B cell (primary cell): Measurements from ENCODE around the gene PRKCZ. TPM values are rescaled to one million over a fixed set of nuclear protein-coding genes. Genes with fewer than 3 reads are reported as not detected.

ENCODE experiments used
- ATAC-seq: fragments of 200-7000 bp; cut with Tn5 transposase; one replicate; pipeline ENCODE4 v1.10.0; 2021; ENCODE audit warnings: low read depth, mild to moderate bottlenecking, moderate number of reproducible peaks, moderate library complexity
- CTCF ChIA-PET: fragments of 350-600 bp; sonication (Branson Sonifier 250); formaldehyde crosslinking; loops from one replicate; lab custom pipeline; 2021; ENCODE audit warnings: antibody characterized with exemption, inconsistent platforms; lab: Charles Lee
- POLR2A ChIA-PET: fragments of 350-600 bp; sonication (Branson Sonifier 250); formaldehyde crosslinking; loops from one replicate; lab custom pipeline; 2021; ENCODE audit warnings: antibody characterized with exemption; lab: Charles Lee
- DNase-seq: peaks from one replicate; pipeline ENCODE4 v3.0.0; 2013
- H2AFZ ChIP-seq: 2 replicates; pipeline ENCODE4 v1.6.1; 2012; ENCODE audit warnings: mild to moderate bottlenecking, low read depth, low read length; ENCODE audit not compliant: insufficient read depth, poor library complexity, severe bottlenecking
- H3K27ac ChIP-seq, 2 donors: 1 replicate in 1 of 2; 2 replicates in 1 of 2; pipeline ENCODE4 v1.5.1; 2012 to 2013; ENCODE audit warnings: low read length in 2 of 2, mild to moderate bottlenecking in 2 of 2, moderate library complexity in 1 of 2
- H3K27me3 ChIP-seq, 4 experiments: fragments of 200-600 bp in 1 of 4; sonication (generic) in 1 of 4; replicated peaks in 1 of 4; 1 replicate in 2 of 4; 2 replicates in 2 of 4; pipeline versions ENCODE4 v1.6.1 to v1.7.0; 2013 to 2016; ENCODE audit warnings: low read length in 3 of 4, mild to moderate bottlenecking in 2 of 4, mixed read lengths in 1 of 4, moderate library complexity in 1 of 4; ENCODE audit not compliant: insufficient read depth in 4 of 4, control insufficient read depth in 3 of 4; ENCODE audit errors: control extremely low read depth in 1 of 4
- H3K36me3 ChIP-seq, 2 experiments: replicated peaks in 1 of 2; 1 replicate in 1 of 2; 2 replicates in 1 of 2; pipeline versions ENCODE4 v1.6.1 to v1.7.1; 2013; ENCODE audit warnings: low read length in 1 of 2; ENCODE audit not compliant: insufficient read depth in 2 of 2, control insufficient read depth in 1 of 2; ENCODE audit errors: control extremely low read depth in 1 of 2, extremely low read depth in 1 of 2
- H3K4me1 ChIP-seq, 2 donors: fragments of 200-600 bp in 1 of 2; sonication (generic) in 1 of 2; 1 replicate in 1 of 2; 2 replicates in 1 of 2; pipeline versions ENCODE4 v1.5.1 to v1.6.1; 2013 to 2017; ENCODE audit warnings: low read length in 2 of 2; ENCODE audit not compliant: control insufficient read depth in 2 of 2, insufficient read depth in 2 of 2
- H3K4me2 ChIP-seq: replicated peaks from 2 replicates; pipeline ENCODE3; 2012; ENCODE audit warnings: mild to moderate bottlenecking, low read depth, low read length; ENCODE audit not compliant: poor library complexity, severe bottlenecking
- H3K4me3 ChIP-seq, 5 experiments: fragments of 200-600 bp in 1 of 5; sonication (generic) in 1 of 5; 1 replicate in 3 of 5; 2 replicates in 2 of 5; pipeline versions ENCODE4 v1.5.1 to v1.7.0; 2011 to 2016; ENCODE audit warnings: low read length in 4 of 5, mild to moderate bottlenecking in 4 of 5, low read depth in 2 of 5, control low read depth in 1 of 5, moderate library complexity in 1 of 5; ENCODE audit not compliant: insufficient read depth in 1 of 5; ENCODE audit errors: control extremely low read depth in 1 of 5, extremely low read depth in 1 of 5
- H3K79me2 ChIP-seq: fragments of 200-600 bp; sonication (generic); one replicate; pipeline ENCODE4 v1.6.0; 2016; ENCODE audit warnings: low read length; ENCODE audit not compliant: control insufficient read depth, insufficient read depth
- H3K9ac ChIP-seq: fragments of 200-600 bp; sonication (generic); 2 replicates; pipeline ENCODE4 v1.6.1; 2017; ENCODE audit warnings: mild to moderate bottlenecking, low read length, moderate library complexity
- H3K9me3 ChIP-seq, 3 donors: one replicate each; pipeline versions ENCODE4 v1.6.1 to v1.7.1; 2013; ENCODE audit warnings: low read length in 2 of 3; ENCODE audit not compliant: control insufficient read depth in 2 of 3, insufficient read depth in 1 of 3; ENCODE audit errors: control extremely low read depth in 1 of 3
- H4K20me1 ChIP-seq: 2 replicates; pipeline ENCODE4 v1.6.0; 2012; ENCODE audit warnings: mild to moderate bottlenecking, low read length; ENCODE audit not compliant: insufficient read depth, control insufficient read depth, poor library complexity, severe bottlenecking
- H3K27ac Mint-ChIP-seq: one replicate; pipeline ENCODE4 v1.8.0; 2021; ENCODE audit warnings: mixed read lengths
- H3K27me3 Mint-ChIP-seq: one replicate; pipeline ENCODE4 v1.8.0; 2021; ENCODE audit warnings: mixed read lengths
- H3K4me1 Mint-ChIP-seq: one replicate; pipeline ENCODE4 v1.8.0; 2021; ENCODE audit warnings: mixed read lengths
- H3K4me3 Mint-ChIP-seq: one replicate; pipeline ENCODE4 v1.8.0; 2021; ENCODE audit warnings: mixed read lengths
- H3K9me3 Mint-ChIP-seq: one replicate; pipeline ENCODE4 v1.8.0; 2022; ENCODE audit warnings: mixed read lengths; ENCODE audit not compliant: insufficient read depth
- EZH2 ChIP-seq: IDR thresholded peaks from 2 replicates; pipeline ENCODE4 v1.6.1; 2012; ENCODE audit warnings: borderline replicate concordance, low read depth, mild to moderate bottlenecking, moderate library complexity, low read length; ENCODE audit not compliant: insufficient read depth, poor library complexity, severe bottlenecking
- WGBS: methylation state at CpG from one replicate; pipeline ENCODE4 v1.1.5; 2013; ENCODE audit warnings: missing lambda C conversion rate; ENCODE audit not compliant: insufficient coverage; 5-methylcytosine and 5-hydroxymethylcytosine counted together
- intact Hi-C: fragments of 100-400 bp; cut with micrococcal nuclease; formaldehyde crosslinking; loops from one replicate; pipeline ENCODE4 v1.10.0; 2022
- polyA plus RNA-seq: library from polyadenylated mRNA; depleted of rRNA; stranded (reverse); fragments of >200 nt; gene quantifications from 2 replicates; pipeline ENCODE4 v1.2.3, GENCODE V29; 2012
- total RNA-seq, 2 donors: library from RNA; stranded (reverse); fragments of 120-200 nt in 1 of 2; gene quantifications; 1 replicate in 1 of 2; 2 replicates in 1 of 2; pipeline versions ENCODE4 v1.2.3 to v1.2.4, GENCODE V29; 2013 to 2022
- TF ChIP-seq, protein P1 (sequence below): fragments of 200-600 bp; IDR thresholded peaks from one replicate; pipeline ENCODE4 v1.8.0; 2022; ENCODE audit warnings: antibody characterized with exemption, mild to moderate bottlenecking

The PRKCZ gene
- total and polyA plus RNA-seq, 2 donors (not counting 1 experiment from before 2014, with no cell fraction given): 17.9 to 53.2 TPM

DNA sequence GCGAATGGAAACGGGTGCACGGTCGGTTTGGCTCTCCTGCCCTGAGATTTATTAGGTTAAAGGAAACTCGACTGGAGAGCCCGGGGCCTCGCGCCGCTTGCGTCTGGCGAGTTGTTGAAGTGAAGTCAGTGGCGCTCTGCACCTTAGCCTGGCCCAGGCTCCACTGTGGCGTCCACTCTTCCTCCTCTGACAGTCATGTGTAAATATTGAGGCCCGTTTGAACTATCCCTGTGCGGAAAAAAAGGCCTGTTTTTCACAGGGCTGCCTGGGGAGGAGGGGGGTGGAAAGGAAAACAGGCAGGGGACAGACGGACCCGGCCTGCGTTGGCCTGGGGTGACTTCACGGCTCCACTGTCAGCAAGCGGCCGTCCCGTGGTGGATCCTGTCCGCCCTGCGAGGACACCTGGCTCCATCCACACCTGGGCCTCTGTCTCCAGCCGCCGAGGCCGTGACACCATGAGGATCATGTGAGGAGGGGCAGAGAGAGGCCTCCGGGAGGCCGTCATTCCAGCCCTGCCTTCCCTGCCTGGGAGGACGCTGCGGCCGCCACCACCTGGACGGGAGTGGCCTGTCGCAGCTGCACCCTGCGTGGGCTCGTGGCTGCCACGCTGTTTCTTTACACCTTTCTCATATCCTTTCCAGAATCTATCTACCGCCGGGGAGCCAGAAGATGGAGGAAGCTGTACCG lies 84.6 kb downstream of the PRKCZ start:
- Histone ChIP-seq H4K20me1 (peaks cover 14% of the 10 kb centered on the region), H3K4me1 (peaks cover 10 to 20% of the 10 kb centered on the region in 2 donors), H3K9ac (no peak overlapping the region), H2AFZ (no peak overlapping the region), H3K27me3 (no peaks in the 10 kb centered on the region), H3K4me3 (no peak overlapping the region), H3K9me3 (no peaks in the 10 kb centered on the region), H3K27ac (no peak overlapping the region), H3K4me2 (no peak overlapping the region), H3K36me3 (no peaks in the 10 kb centered on the region), H3K79me2 (peaks cover 3% of the 10 kb centered on the region)
- no peak overlapping the region for H3K27ac Mint-ChIP-seq
- intact Hi-C loops: loop anchor here (5.0 kb wide), 3 partner anchors 73 to 248 kb away; partner anchors contain the start of genes CALML6 and TMEM52
- TF ChIP-seq, protein P1, sequence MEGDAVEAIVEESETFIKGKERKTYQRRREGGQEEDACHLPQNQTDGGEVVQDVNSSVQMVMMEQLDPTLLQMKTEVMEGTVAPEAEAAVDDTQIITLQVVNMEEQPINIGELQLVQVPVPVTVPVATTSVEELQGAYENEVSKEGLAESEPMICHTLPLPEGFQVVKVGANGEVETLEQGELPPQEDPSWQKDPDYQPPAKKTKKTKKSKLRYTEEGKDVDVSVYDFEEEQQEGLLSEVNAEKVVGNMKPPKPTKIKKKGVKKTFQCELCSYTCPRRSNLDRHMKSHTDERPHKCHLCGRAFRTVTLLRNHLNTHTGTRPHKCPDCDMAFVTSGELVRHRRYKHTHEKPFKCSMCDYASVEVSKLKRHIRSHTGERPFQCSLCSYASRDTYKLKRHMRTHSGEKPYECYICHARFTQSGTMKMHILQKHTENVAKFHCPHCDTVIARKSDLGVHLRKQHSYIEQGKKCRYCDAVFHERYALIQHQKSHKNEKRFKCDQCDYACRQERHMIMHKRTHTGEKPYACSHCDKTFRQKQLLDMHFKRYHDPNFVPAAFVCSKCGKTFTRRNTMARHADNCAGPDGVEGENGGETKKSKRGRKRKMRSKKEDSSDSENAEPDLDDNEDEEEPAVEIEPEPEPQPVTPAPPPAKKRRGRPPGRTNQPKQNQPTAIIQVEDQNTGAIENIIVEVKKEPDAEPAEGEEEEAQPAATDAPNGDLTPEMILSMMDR: no peak
- TF ChIP-seq EZH2: no peak
- POLR2A ChIA-PET: no interaction called here
- DNase-seq: no peak
- peaks cover 27% of the 10 kb centered on the region for H3K4me1 Mint-ChIP-seq
- no peaks in the 10 kb centered on the region for H3K9me3 Mint-ChIP-seq
- no peak overlapping the region for H3K4me3 Mint-ChIP-seq
- WGBS: 91% methylated on average over 36 of the region's 40 CpGs
- no peak for ATAC-seq
- CTCF ChIA-PET: no interaction called here
- no peaks in the 10 kb centered on the region for H3K27me3 Mint-ChIP-seq

DNA sequence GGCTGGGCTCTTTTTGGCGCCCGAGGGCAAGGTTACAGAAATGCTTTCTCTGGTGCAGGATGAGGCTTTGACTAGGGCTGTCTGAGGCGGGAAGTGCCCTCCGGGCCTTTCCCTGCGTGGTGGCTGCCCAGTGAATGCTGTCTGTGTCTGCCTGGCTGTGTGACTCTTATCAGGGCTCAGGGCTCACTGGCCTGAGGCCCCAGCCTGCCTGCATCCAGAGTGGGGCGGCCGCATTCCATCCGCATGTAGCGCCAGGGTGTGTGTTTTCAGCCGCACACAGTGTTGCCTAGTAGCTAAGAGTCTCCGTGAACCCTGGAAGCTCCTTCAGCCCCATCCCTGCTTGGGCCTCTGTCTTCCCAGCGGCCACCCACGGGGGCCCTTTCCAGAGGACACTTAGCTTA lies 85.2 kb downstream of the PRKCZ start:
- Histone ChIP-seq H3K79me2 (peaks cover 3% of the 10 kb centered on the region), H2AFZ (no peak overlapping the region), H3K36me3 (no peaks in the 10 kb centered on the region), H3K4me1 (peaks cover 10 to 23% of the 10 kb centered on the region in 2 donors), H4K20me1 (peaks cover 19% of the 10 kb centered on the region), H3K9ac (no peak overlapping the region), H3K27me3 (no peaks in the 10 kb centered on the region), H3K27ac (no peak overlapping the region), H3K9me3 (no peaks in the 10 kb centered on the region), H3K4me2 (no peak overlapping the region), H3K4me3 (no peak overlapping the region)
- H3K4me3 Mint-ChIP-seq: peak overlapping the region; percentile 41
- peaks cover 29% of the 10 kb centered on the region for H3K4me1 Mint-ChIP-seq
- 89% methylated on average over 13 of the region's 13 CpGs for WGBS
- ATAC-seq (no peak), DNase-seq (no peak)
- TF ChIP-seq, protein P1: no peak
- TF ChIP-seq EZH2: no peak
- H3K9me3 Mint-ChIP-seq: no peaks in the 10 kb centered on the region
- POLR2A ChIA-PET: no interaction called here
- no peaks in the 10 kb centered on the region for H3K27me3 Mint-ChIP-seq
- no peak overlapping the region for H3K27ac Mint-ChIP-seq
- intact Hi-C loops: no loop called here
- CTCF ChIA-PET: no interaction called here
